SU-DHL-6 (cell line): ENCODE results near the gene KCNH3.

ENCODE experiments used
- H2AFZ ChIP-seq: fragments of 200-600 bp; sonication (generic); 2 replicates; pipeline ENCODE4 v1.6.1; 2014; ENCODE audit warnings: low read depth, mild to moderate bottlenecking, moderate library complexity, mixed read lengths, antibody characterized with exemption, low read length; ENCODE audit not compliant: severe bottlenecking
- H3F3A ChIP-seq: fragments of 200-600 bp; shearing (Covaris generic); 2 replicates; pipeline ENCODE4 v1.6.0; 2016; ENCODE audit warnings: antibody characterized with exemption, mild to moderate bottlenecking; ENCODE audit not compliant: insufficient read depth
- H3K27ac ChIP-seq: fragments of 200-600 bp; sonication (generic); 2 replicates; pipeline ENCODE4 v1.5.1; 2016; ENCODE audit warnings: low read depth, mild to moderate bottlenecking, low read length, moderate library complexity, mixed read lengths
- H3K27me3 ChIP-seq: fragments of 200-600 bp; sonication (generic), shearing (Covaris generic); 2 replicates; pipeline ENCODE4 v1.6.0; 2014; ENCODE audit warnings: mild to moderate bottlenecking, low read length
- H3K36me3 ChIP-seq: fragments of 200-600 bp; sonication (generic); 2 replicates; pipeline ENCODE4 v1.6.1; 2014; ENCODE audit warnings: mild to moderate bottlenecking, low read length, mixed read lengths
- H3K4me2 ChIP-seq: fragments of 300-600, 200-600 bp; shearing (Covaris generic), sonication (generic); 2 replicates; pipeline ENCODE4 v1.6.0; 2014; ENCODE audit warnings: low read length, low read depth, mild to moderate bottlenecking; ENCODE audit not compliant: poor library complexity, severe bottlenecking
- H3K4me3 ChIP-seq: fragments of 200-600 bp; sonication (generic); 2 replicates; pipeline ENCODE4 v1.5.1; 2014; ENCODE audit warnings: antibody characterized with exemption, low read length, mild to moderate bottlenecking, mixed read lengths; ENCODE audit not compliant: insufficient read depth, poor library complexity, severe bottlenecking
- H3K79me2 ChIP-seq: fragments of 200-600 bp; sonication (generic); 2 replicates; pipeline ENCODE4 v1.6.1; 2014; ENCODE audit warnings: mild to moderate bottlenecking, low read length, moderate library complexity; ENCODE audit not compliant: insufficient read depth
- H3K9ac ChIP-seq: fragments of 200-600 bp; sonication (generic); 2 replicates; pipeline ENCODE4 v1.7.0; 2014; ENCODE audit warnings: mild to moderate bottlenecking, low read length
- H3K9me2 ChIP-seq: fragments of 200-600 bp; sonication (generic); replicated peaks from 2 replicates; pipeline ENCODE4 v1.6.1; 2014; ENCODE audit warnings: low read length; ENCODE audit not compliant: insufficient read depth
- H3K9me3 ChIP-seq: fragments of 200-600 bp; sonication (generic); 2 replicates; pipeline ENCODE4 v1.6.1; 2014; ENCODE audit warnings: low read length, mixed read lengths; ENCODE audit not compliant: insufficient read depth
- H4K20me1 ChIP-seq: fragments of 200-600 bp; sonication (generic); 2 replicates; pipeline ENCODE4 v1.6.1; 2014; ENCODE audit warnings: low read depth, mild to moderate bottlenecking, antibody characterized with exemption, low read length, moderate library complexity, mixed read lengths
- CTCF ChIP-seq: fragments of 200-600 bp; sonication (generic); IDR thresholded peaks from one replicate; pipeline ENCODE4 v1.5.1; 2017; ENCODE audit warnings: antibody characterized with exemption, mild to moderate bottlenecking, low read length, moderate library complexity; ENCODE audit not compliant: insufficient read depth, poor library complexity, severe bottlenecking
- EZH2phosphoT487 ChIP-seq: fragments of 200-600 bp; sonication (generic), shearing (Covaris generic); conservative IDR thresholded peaks from 2 replicates; pipeline ENCODE4 v1.6.1; 2018; ENCODE audit warnings: mild to moderate bottlenecking, antibody characterized with exemption, low read length, moderate library complexity, mixed read lengths

The KCNH3 gene

DNA sequence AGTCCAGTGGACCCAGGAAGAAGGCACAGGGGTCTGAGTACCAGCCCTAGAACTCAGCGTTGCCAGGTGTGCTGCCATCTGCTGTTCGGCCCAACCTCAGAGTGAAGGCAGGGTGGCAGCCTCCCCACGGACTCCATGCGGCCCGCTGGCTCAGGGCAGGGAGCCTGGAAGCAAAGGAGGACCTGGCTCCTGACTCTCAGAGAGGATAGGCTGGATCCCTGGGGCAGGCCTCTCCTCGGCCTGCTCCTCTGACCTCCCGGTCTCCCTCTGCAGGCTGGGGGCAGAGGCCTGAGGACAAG is 19.0 kb downstream of the KCNH3 start:
- no peaks in the 10 kb centered on the region for H3K79me2 ChIP-seq
- H3K9ac ChIP-seq: no peak overlapping the region
- H3K4me3 ChIP-seq: no peak overlapping the region
- no peak overlapping the region for H2AFZ ChIP-seq
- no peaks in the 10 kb centered on the region for H3K9me3 ChIP-seq
- no peaks in the 10 kb centered on the region for H3K36me3 ChIP-seq
- H3K27ac ChIP-seq: no peak overlapping the region
- H3K27me3 ChIP-seq: no peaks in the 10 kb centered on the region
- no peaks in the 10 kb centered on the region for H3K9me2 ChIP-seq
- H4K20me1 ChIP-seq: no peaks in the 10 kb centered on the region
- no peak overlapping the region for H3K4me2 ChIP-seq
- H3F3A ChIP-seq: no peaks in the 10 kb centered on the region
- no peak for TF ChIP-seq EZH2phosphoT487

DNA sequence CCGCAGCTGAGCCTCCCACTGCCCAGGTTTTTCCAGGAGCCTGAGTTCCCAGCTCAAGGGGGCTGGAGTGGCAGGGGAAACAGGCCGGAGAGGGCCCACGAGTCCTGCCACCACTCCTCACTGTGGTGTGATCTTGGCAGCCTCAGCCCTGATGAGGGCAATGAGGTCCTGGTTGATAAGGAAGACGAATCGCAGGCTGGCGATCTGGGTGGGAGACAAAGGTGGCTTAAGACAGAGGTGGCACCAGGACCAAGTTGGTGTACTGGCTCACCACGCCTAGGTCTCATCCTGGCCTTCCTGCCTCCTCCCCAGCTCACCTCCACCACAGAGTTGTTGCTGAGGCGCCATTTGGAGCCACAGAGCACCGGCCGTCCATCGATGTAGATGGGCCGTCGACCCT is 19.7 kb downstream of the KCNH3 start:
- Histone ChIP-seq H4K20me1 (no peaks in the 10 kb centered on the region), H3K36me3 (no peaks in the 10 kb centered on the region), H3K27me3 (no peaks in the 10 kb centered on the region), H3F3A (no peaks in the 10 kb centered on the region), H3K9me2 (no peaks in the 10 kb centered on the region), H3K9me3 (no peaks in the 10 kb centered on the region), H3K4me3 (no peak overlapping the region), H3K79me2 (no peaks in the 10 kb centered on the region), H3K9ac (no peak overlapping the region), H3K4me2 (no peak overlapping the region), H2AFZ (no peak overlapping the region), H3K27ac (no peak overlapping the region)
- TF ChIP-seq EZH2phosphoT487 (no peak), CTCF (no peak)

- H3K36me3 ChIP-seq: no peaks in the 10 kb centered on the region
- H3K27ac ChIP-seq: no peak overlapping the region
- TF ChIP-seq CTCF (no peak), EZH2phosphoT487 (no peak)
- no peaks in the 10 kb centered on the region for H3K9me3 ChIP-seq
- H3K79me2 ChIP-seq: no peaks in the 10 kb centered on the region
- no peak overlapping the region for H3K9ac ChIP-seq
- no peaks in the 10 kb centered on the region for H4K20me1 ChIP-seq
- no peaks in the 10 kb centered on the region for H3K9me2 ChIP-seq
- no peaks in the 10 kb centered on the region for H3K27me3 ChIP-seq
- H3F3A ChIP-seq: no peaks in the 10 kb centered on the region
- no peak overlapping the region for H2AFZ ChIP-seq
- H3K4me3 ChIP-seq: no peak overlapping the region
- no peak overlapping the region for H3K4me2 ChIP-seq
Observed at GRCh38 chr12:49559011-49559675, 20.3 kb downstream of the KCNH3 start.

DNA sequence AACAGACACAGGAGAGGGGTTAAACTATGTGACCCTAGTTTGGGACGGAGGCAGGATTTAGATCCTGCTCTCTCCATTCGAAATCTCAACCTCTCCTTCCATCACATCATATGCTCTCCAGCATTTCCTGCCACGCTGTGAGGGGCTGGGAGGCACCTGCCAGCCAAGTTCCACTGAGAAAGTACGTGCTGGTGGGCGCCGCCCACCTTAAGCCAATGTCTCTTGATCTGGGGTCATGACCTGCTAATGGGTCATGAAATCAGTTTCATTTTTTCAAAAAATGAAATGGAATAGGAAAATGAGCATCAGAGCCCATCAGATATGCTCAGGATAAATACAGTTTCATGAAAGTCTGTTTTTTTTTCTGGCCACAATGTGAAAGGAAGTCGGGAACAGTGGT is 21.9 kb downstream of the KCNH3 start:
- Histone ChIP-seq H3K9ac (no peak overlapping the region), H4K20me1 (no peaks in the 10 kb centered on the region), H3K9me3 (no peaks in the 10 kb centered on the region), H2AFZ (no peak overlapping the region), H3K27ac (no peak overlapping the region), H3K4me2 (no peak overlapping the region), H3K79me2 (peaks cover 6% of the 10 kb centered on the region; the same call in 1 of the 2 replicates), H3F3A (no peaks in the 10 kb centered on the region), H3K36me3 (no peaks in the 10 kb centered on the region), H3K9me2 (no peaks in the 10 kb centered on the region), H3K4me3 (no peak overlapping the region), H3K27me3 (no peaks in the 10 kb centered on the region)
- TF ChIP-seq CTCF (no peak), EZH2phosphoT487 (no peak)
